H9 (cell line): ENCODE data around the gene ISX. TPM values are rescaled to one million over a fixed set of nuclear protein-coding genes. Genes with fewer than 3 reads are reported as not detected.

Source experiments
- DNase-seq: peaks from one replicate; pipeline ENCODE4 v3.0.0-alpha.2; 2017
- H2AFZ ChIP-seq: one replicate; pipeline ENCODE4 v1.6.1; 2013; ENCODE audit warnings: mild to moderate bottlenecking, low read length, control low read depth, moderate library complexity
- H2AK5ac ChIP-seq: 2 replicates; pipeline ENCODE4 v1.6.1; 2013; ENCODE audit warnings: low read length, control low read depth, mixed read lengths; ENCODE audit not compliant: insufficient read length
- H2BK120ac ChIP-seq: one replicate; pipeline ENCODE4 v1.6.1; 2013; ENCODE audit warnings: low read depth, mild to moderate bottlenecking, low read length, control low read depth, inconsistent platforms; ENCODE audit not compliant: poor library complexity, severe bottlenecking
- H2BK12ac ChIP-seq: 2 replicates; pipeline ENCODE4 v1.6.1; 2013; ENCODE audit warnings: low read length, control low read depth, mixed read lengths, low read depth; ENCODE audit not compliant: insufficient read length
- H2BK15ac ChIP-seq: 2 replicates; pipeline ENCODE4 v1.6.1; 2013; ENCODE audit warnings: low read depth, low read length, control low read depth
- H2BK20ac ChIP-seq: one replicate; pipeline ENCODE4 v1.6.1; 2013; ENCODE audit warnings: low read depth, mild to moderate bottlenecking, low read length, control low read depth, inconsistent platforms; ENCODE audit not compliant: poor library complexity, severe bottlenecking
- H2BK5ac ChIP-seq: 2 replicates; pipeline ENCODE4 v1.6.1; 2013; ENCODE audit warnings: low read length, control low read depth, mixed read lengths; ENCODE audit not compliant: insufficient read length
- H3K14ac ChIP-seq: 2 replicates; pipeline ENCODE4 v1.6.1; 2013; ENCODE audit warnings: low read length, control low read depth; ENCODE audit not compliant: insufficient read depth
- H3K18ac ChIP-seq: 2 replicates; pipeline ENCODE4 v1.6.1; 2013; ENCODE audit warnings: low read depth, mild to moderate bottlenecking, mixed read lengths, low read length, control low read depth; ENCODE audit not compliant: insufficient read length
- H3K23ac ChIP-seq: 2 replicates; pipeline ENCODE4 v1.6.1; 2013; ENCODE audit warnings: low read length, control low read depth, mixed read lengths, low read depth; ENCODE audit not compliant: insufficient read length
- H3K23me2 ChIP-seq: 2 replicates; pipeline ENCODE4 v1.6.1; 2013; ENCODE audit warnings: low read depth, mild to moderate bottlenecking, mixed read lengths, low read length, control low read depth; ENCODE audit not compliant: insufficient read length, poor library complexity, severe bottlenecking
- H3K27ac ChIP-seq: 2 replicates; pipeline ENCODE4 v1.5.1; 2013; ENCODE audit warnings: low read length, control low read depth, mixed read lengths, low read depth; ENCODE audit not compliant: insufficient read length
- H3K27me3 ChIP-seq: 2 replicates; pipeline ENCODE4 v1.6.1; 2013; ENCODE audit warnings: low read length, control low read depth, inconsistent platforms; ENCODE audit not compliant: insufficient read depth
- H3K4ac ChIP-seq: 2 replicates; pipeline ENCODE4 v1.6.1; 2013; ENCODE audit warnings: low read depth, mild to moderate bottlenecking, control low read depth, inconsistent platforms, low read length, moderate library complexity
- H3K4me1 ChIP-seq: 2 replicates; pipeline ENCODE4 v1.6.1; 2013; ENCODE audit warnings: low read length, control low read depth, inconsistent platforms; ENCODE audit not compliant: insufficient read depth
- H3K4me2 ChIP-seq: 2 replicates; pipeline ENCODE4 v1.6.1; 2013; ENCODE audit warnings: low read length, control low read depth, mixed read lengths; ENCODE audit not compliant: insufficient read length, insufficient read depth
- H3K56ac ChIP-seq: 2 replicates; pipeline ENCODE4 v1.6.1; 2013; ENCODE audit warnings: low read depth, mild to moderate bottlenecking, mixed read lengths, low read length, control low read depth; ENCODE audit not compliant: insufficient read length
- H3K79me1 ChIP-seq: 2 replicates; pipeline ENCODE4 v1.6.1; 2013; ENCODE audit warnings: low read depth, mild to moderate bottlenecking, moderate library complexity, low read length, control low read depth, inconsistent platforms; ENCODE audit not compliant: insufficient read depth, poor library complexity, severe bottlenecking
- H3K79me2 ChIP-seq: 2 replicates; pipeline ENCODE4 v1.6.1; 2013; ENCODE audit warnings: low read length, control low read depth, inconsistent platforms; ENCODE audit not compliant: insufficient read depth
- H3K9ac ChIP-seq: 2 replicates; pipeline ENCODE4 v1.6.1; 2013; ENCODE audit warnings: low read length, control low read depth, mixed read lengths; ENCODE audit not compliant: insufficient read length; ENCODE audit errors: extremely low read depth
- H3K9me3 ChIP-seq: one replicate; pipeline ENCODE4 v1.6.1; 2013; ENCODE audit warnings: low read depth, low read length, inconsistent platforms; ENCODE audit not compliant: control insufficient read depth
- H3T11ph ChIP-seq: one replicate; pipeline ENCODE4 v1.6.1; 2013; ENCODE audit warnings: mild to moderate bottlenecking, low read length, control low read depth, inconsistent platforms
- H4K20me1 ChIP-seq: one replicate; pipeline ENCODE4 v1.6.1; 2013; ENCODE audit not compliant: control insufficient read depth, insufficient read length, insufficient read depth
- H4K5ac ChIP-seq: 2 replicates; pipeline ENCODE4 v1.6.1; 2013; ENCODE audit warnings: low read depth, mild to moderate bottlenecking, mixed read lengths, low read length, control low read depth; ENCODE audit not compliant: insufficient read length
- H4K8ac ChIP-seq: replicated peaks from 2 replicates; pipeline ENCODE4 v1.6.1; 2013; ENCODE audit warnings: low read length, control low read depth, mixed read lengths, low read depth; ENCODE audit not compliant: insufficient read length
- H4K91ac ChIP-seq: 2 replicates; pipeline ENCODE4 v1.6.1; 2013; ENCODE audit warnings: low read depth, mild to moderate bottlenecking, moderate library complexity, mixed read lengths, low read length, control low read depth; ENCODE audit not compliant: insufficient read length
- H3K27ac Mint-ChIP-seq, 3 experiments: 2 replicates in 2 of 3; 3 replicates in 1 of 3; pipeline ENCODE4 v1.8.0; 2020 to 2021; ENCODE audit warnings: mixed read lengths in 3 of 3, mild to moderate bottlenecking in 1 of 3, moderate library complexity in 1 of 3
- H3K27me3 Mint-ChIP-seq: 2 replicates; pipeline ENCODE4 v1.8.0; 2021; ENCODE audit warnings: low read depth, mild to moderate bottlenecking, moderate library complexity, mixed read lengths
- H3K36me3 Mint-ChIP-seq, 3 experiments: 2 replicates in 2 of 3; 3 replicates in 1 of 3; pipeline ENCODE4 v1.8.0; 2020 to 2021; ENCODE audit warnings: low read depth in 3 of 3, mixed read lengths in 3 of 3; ENCODE audit not compliant: insufficient read depth in 1 of 3
- H3K4me1 Mint-ChIP-seq, 2 experiments: 2 replicates each; pipeline ENCODE4 v1.8.0; 2020; ENCODE audit warnings: mixed read lengths in 2 of 2
- H3K4me3 Mint-ChIP-seq, 2 experiments: 2 replicates in 1 of 2; 3 replicates in 1 of 2; pipeline ENCODE4 v1.8.0; 2020 to 2021; ENCODE audit warnings: mild to moderate bottlenecking in 2 of 2, mixed read lengths in 2 of 2, moderate library complexity in 1 of 2
- H3K9me3 Mint-ChIP-seq, 2 experiments: 2 replicates in 1 of 2; 3 replicates in 1 of 2; pipeline ENCODE4 v1.8.0; 2020; ENCODE audit warnings: mild to moderate bottlenecking in 2 of 2, mixed read lengths in 2 of 2, moderate library complexity in 1 of 2
- WGBS: extraction: QIAGEN DNeasy Blood & Tissue Kit; methylation state at CpG from one replicate; pipeline ENCODE4 v1.1.7; 2013; ENCODE audit warnings: missing lambda C conversion rate, low lambda C conversion rate, mixed read lengths; ENCODE audit not compliant: insufficient read length; ENCODE audit errors: extremely low coverage; 5-methylcytosine and 5-hydroxymethylcytosine counted together
- total RNA-seq: library from RNA; stranded (reverse); gene quantifications from 2 replicates; pipeline ENCODE4 v1.2.1, GENCODE V29; 2021
- TF ChIP-seq, protein P1 (sequence below): fragments of 200-600 bp; sonication (generic); conservative IDR thresholded peaks from 3 replicates; pipeline ENCODE4 v1.8.0; 2021; ENCODE audit warnings: antibody characterized with exemption, mild to moderate bottlenecking

Gene ISX
- total RNA-seq, 1 experiment from 2014 or later, result not detected

DNA sequence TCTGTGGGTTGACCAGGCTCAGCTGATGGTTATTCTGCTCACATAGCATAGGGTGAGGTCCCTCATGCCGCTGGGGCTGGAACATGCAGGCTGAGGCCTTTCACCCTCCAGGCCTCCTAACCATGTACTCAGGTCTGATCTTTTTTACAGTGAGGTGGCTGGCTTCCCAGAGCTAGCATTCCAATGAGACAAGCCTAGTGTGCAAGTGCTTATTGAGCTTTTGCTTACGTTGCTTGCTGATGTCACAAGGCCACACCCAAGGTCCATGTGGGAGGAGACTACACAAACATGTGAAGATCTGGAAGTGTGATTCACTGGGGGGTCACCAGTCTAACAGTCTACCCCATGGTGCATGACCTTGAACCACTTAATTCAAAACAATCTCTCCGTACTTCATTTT, 33.9 kb downstream of the ISX start:
- H3K4me1 ChIP-seq, result no peaks in the 10 kb centered on the region
- no peak overlapping the region for H3K56ac ChIP-seq
- no peak overlapping the region for H2BK5ac ChIP-seq
- WGBS, result no CpG with 5 or more reads among the region's 3 CpGs
- Mint-ChIP-seq H3K4me1 (peaks cover 5 to 11% of the 10 kb centered on the region in 2 experiments; a peak in 3 of 4 replicates), H3K9me3 (0 out of 5 replicates have a peak, but pooled peaks cover 0 to 2% of the 10 kb centered on the region in 2 experiments), H3K4me3 (no peak overlapping the region), H3K27me3 (peaks cover 13% of the 10 kb centered on the region), H3K27ac (no peak overlapping the region), H3K36me3 (no peaks in the 10 kb centered on the region; a peak in 1 of 7 replicates)
- no peak overlapping the region for H2AFZ ChIP-seq
- H3K18ac ChIP-seq, result no peak overlapping the region
- H2BK20ac ChIP-seq, result no peak overlapping the region
- TF ChIP-seq, protein P1, sequence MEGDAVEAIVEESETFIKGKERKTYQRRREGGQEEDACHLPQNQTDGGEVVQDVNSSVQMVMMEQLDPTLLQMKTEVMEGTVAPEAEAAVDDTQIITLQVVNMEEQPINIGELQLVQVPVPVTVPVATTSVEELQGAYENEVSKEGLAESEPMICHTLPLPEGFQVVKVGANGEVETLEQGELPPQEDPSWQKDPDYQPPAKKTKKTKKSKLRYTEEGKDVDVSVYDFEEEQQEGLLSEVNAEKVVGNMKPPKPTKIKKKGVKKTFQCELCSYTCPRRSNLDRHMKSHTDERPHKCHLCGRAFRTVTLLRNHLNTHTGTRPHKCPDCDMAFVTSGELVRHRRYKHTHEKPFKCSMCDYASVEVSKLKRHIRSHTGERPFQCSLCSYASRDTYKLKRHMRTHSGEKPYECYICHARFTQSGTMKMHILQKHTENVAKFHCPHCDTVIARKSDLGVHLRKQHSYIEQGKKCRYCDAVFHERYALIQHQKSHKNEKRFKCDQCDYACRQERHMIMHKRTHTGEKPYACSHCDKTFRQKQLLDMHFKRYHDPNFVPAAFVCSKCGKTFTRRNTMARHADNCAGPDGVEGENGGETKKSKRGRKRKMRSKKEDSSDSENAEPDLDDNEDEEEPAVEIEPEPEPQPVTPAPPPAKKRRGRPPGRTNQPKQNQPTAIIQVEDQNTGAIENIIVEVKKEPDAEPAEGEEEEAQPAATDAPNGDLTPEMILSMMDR, result no peak
- H3T11ph ChIP-seq, result no peak overlapping the region
- no peaks in the 10 kb centered on the region for H3K23me2 ChIP-seq
- H4K91ac ChIP-seq, result no peak overlapping the region
- no peak overlapping the region; the same call in 1 of the 2 replicates for H3K14ac ChIP-seq
- H3K23ac ChIP-seq, result no peak overlapping the region
- H2AK5ac ChIP-seq, result no peak overlapping the region
- DNase-seq, result no peak
- no peak overlapping the region for H3K9ac ChIP-seq
- H2BK12ac ChIP-seq, result no peak overlapping the region
- no peak overlapping the region for H4K5ac ChIP-seq
- H3K79me2 ChIP-seq, result no peaks in the 10 kb centered on the region
- no peak overlapping the region for H3K4me2 ChIP-seq
- no peaks in the 10 kb centered on the region for H3K27me3 ChIP-seq
- no peaks in the 10 kb centered on the region for H3K9me3 ChIP-seq
- H2BK120ac ChIP-seq, result no peak overlapping the region
- H3K27ac ChIP-seq, result no peak overlapping the region
- H2BK15ac ChIP-seq, result no peak overlapping the region
- no peak overlapping the region for H3K4ac ChIP-seq
- no peaks in the 10 kb centered on the region for H4K20me1 ChIP-seq
- no peaks in the 10 kb centered on the region for H3K79me1 ChIP-seq
- H4K8ac ChIP-seq, result no peak overlapping the region
